Measurements from ENCODE around the gene MSGN1. TPM values are rescaled to one million over a fixed set of nuclear protein-coding genes. Genes with fewer than 3 reads are reported as not detected.

The MSGN1 gene
- total RNA-seq, 1 donor from 2014 or later, result not detected

DNA sequence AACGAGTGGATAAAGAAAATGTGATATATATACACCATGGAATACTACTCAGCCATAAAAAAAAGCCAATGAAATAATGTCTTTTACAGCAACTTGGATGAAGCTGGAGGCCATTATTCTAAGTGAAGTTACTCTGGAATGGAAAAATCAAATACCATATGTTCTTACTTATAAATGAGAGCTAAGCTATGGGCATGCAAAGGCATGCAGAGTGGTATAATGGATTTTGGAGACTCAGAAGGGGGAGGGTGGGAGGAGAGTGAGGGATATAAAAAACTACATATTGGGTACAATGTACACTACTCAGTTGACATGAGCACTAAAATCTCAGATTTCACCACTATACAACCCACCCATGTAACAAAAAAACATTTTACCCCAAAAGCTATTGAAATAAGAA is 1.7 kb upstream of the MSGN1 start:
- H3K9me3 ChIP-seq, result no peaks in the 10 kb centered on the region
- intact Hi-C loops (cut with DNase I), result no loop called here
- peak overlapping the region; percentile 72 for H3K27ac ChIP-seq
- no peak overlapping the region for H3K4me3 ChIP-seq
- peaks cover 25% of the 10 kb centered on the region for H3K4me1 ChIP-seq
- H3K27me3 ChIP-seq, result no peaks in the 10 kb centered on the region
- no peak for TF ChIP-seq CTCF (IDR thresholded peaks at IDR 0.05)
- TF ChIP-seq POLR2A (IDR thresholded peaks at IDR 0.05), result no peak
- no peak for TF ChIP-seq POLR2AphosphoS5 (IDR thresholded peaks at IDR 0.05; ENCODE audit: insufficient read depth in 1 of 2, low read depth in 1 of 2)
- DNase-seq (ENCODE audit: extremely low spot score in 2 of 2), result no peak
- no peaks in the 10 kb centered on the region for H3K36me3 ChIP-seq

DNA sequence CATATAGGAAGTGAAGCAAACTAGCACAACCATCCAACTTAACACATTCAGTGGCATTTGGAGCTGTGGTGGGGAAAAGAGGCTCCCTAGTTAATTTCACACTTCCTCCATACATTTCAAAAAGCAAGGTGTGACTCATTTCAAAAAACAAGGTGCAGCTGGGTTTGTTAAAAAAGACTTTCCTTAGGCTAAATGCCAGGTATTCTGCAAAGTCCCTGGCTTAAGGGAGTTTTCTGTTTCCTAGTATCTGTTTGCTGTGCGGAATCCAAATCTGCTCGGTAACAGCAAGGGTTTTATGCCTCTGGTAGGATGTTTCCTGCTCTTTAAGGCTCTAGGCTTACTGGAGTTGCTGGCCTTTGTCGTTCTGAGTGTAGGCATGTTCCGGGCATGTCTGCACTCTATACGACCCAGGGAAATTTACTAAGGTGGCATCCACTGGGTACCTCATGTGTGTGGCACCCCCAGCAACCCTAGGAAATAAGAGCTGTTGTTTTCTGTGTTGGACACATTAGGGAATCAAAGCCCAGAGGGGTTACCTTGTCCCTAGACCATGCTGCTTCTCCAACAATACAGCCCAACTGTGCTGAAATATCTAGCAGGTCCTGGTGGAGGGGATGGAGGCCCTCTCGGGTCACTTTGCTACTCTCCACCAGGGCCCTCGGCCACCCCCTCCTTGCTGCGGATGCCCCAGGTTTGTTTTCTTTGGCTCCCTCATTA is 634 bp upstream of the MSGN1 start:
- Histone ChIP-seq H3K27ac (no peak overlapping the region), H3K27me3 (no peaks in the 10 kb centered on the region), H3K4me1 (peaks cover 25% of the 10 kb centered on the region), H3K36me3 (no peaks in the 10 kb centered on the region), H3K9me3 (no peaks in the 10 kb centered on the region), H3K4me3 (no peak overlapping the region)
- TF ChIP-seq POLR2AphosphoS5 (IDR thresholded peaks at IDR 0.05; ENCODE audit: insufficient read depth in 1 of 2, low read depth in 1 of 2) (no peak), POLR2A (IDR thresholded peaks at IDR 0.05) (no peak), CTCF (IDR thresholded peaks at IDR 0.05) (no peak)
- DNase-seq (ENCODE audit: extremely low spot score in 2 of 2), result no peak
- intact Hi-C loops (cut with DNase I), result no loop called here

DNA sequence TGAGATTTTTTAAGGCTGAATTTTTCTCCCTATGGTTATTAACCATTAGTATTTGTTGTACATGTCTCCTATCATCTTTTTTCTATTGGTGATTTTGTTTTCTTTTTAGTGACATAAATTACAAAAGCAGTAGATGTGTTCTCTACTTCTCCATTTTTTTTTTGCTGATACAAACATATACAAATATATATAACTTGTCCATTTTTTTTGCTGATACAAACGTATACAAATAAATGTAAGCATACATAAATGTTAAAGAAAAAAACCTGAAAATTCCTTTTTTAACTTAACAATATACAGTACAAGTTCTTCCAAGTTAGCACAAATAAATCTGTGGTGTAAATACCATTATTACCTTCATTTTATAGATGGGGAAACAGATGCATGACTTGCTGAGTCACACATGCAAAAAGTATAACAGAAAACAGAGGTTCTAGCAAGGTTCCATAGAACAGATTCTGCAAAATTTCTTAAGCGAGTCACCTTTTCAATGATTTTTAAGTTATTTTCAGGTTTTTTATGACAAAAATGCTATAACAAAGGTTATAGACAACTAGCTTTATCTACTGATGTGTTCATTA is 2.1 kb downstream of the MSGN1 start:
- no peak overlapping the region for H3K4me3 ChIP-seq
- H3K27ac ChIP-seq, result no peak overlapping the region
- no peaks in the 10 kb centered on the region for H3K27me3 ChIP-seq
- TF ChIP-seq POLR2AphosphoS5 (IDR thresholded peaks at IDR 0.05; ENCODE audit: insufficient read depth in 1 of 2, low read depth in 1 of 2) (no peak), CTCF (IDR thresholded peaks at IDR 0.05) (no peak), POLR2A (IDR thresholded peaks at IDR 0.05) (no peak)
- H3K9me3 ChIP-seq, result no peaks in the 10 kb centered on the region
- DNase-seq (ENCODE audit: extremely low spot score in 2 of 2), result no peak
- peaks cover 24% of the 10 kb centered on the region for H3K4me1 ChIP-seq
- no peaks in the 10 kb centered on the region for H3K36me3 ChIP-seq
- intact Hi-C loops (cut with DNase I), result no loop called here

DNA sequence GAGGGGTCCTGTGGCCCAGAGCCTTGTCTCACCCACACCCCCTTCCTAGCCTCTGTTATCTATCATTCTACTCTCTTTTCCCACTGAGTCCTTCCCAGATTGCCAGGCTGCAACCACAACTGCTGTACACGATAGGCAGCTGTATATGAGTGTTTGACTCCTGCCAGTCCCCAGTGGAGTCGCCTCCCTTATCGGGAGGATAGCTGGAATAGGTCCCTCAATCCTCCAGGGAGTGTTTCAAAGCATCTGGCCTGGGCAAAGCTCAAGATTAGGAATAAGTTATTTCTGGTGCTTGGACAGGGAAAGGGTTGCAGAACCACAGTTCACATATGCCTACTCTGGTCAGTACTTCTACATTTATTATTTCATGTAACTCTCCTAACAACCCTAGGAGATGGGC is 4.8 kb downstream of the MSGN1 start:
- Histone ChIP-seq H3K27me3 (no peaks in the 10 kb centered on the region), H3K4me1 (peaks cover 6% of the 10 kb centered on the region), H3K4me3 (no peak overlapping the region), H3K9me3 (no peaks in the 10 kb centered on the region), H3K27ac (no peak overlapping the region), H3K36me3 (no peaks in the 10 kb centered on the region)
- TF ChIP-seq POLR2A (IDR thresholded peaks at IDR 0.05), result no peak
- no peak for TF ChIP-seq POLR2AphosphoS5 (IDR thresholded peaks at IDR 0.05; ENCODE audit: insufficient read depth in 1 of 2, low read depth in 1 of 2)
- TF ChIP-seq CTCF (IDR thresholded peaks at IDR 0.05), result no peak
- DNase-seq (ENCODE audit: extremely low spot score in 2 of 2), result no peak
- intact Hi-C loops (cut with DNase I), result no loop called here
